HG02943 (cell line): ENCODE data around the gene COBLL1.

Experiments used
- ATAC-seq: cut with Tn5 transposase; IDR thresholded peaks from one replicate; pipeline ENCODE4 v1.9.1; 2021; ENCODE audit warnings: mild to moderate bottlenecking, low read depth, moderate library complexity; ENCODE audit not compliant: unreplicated experiment

Gene COBLL1

DNA sequence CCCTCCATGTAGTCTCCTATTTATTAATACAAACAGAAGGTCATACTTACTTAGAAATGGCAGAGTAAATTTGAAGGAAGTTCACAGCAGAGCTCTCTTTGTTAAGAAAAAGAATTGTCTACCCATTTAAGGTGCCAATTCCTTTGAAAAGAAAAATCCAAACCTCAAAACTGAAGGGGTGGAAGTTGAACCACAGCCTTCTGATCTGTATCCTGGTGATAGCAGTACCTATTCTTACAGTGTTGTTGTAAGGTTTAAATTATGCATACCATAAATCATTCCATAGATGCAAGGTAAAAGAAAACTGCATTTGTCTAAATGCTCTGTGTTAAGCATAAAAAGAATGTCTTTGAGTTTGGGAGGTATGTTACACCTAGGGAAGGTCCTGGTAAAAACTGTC lies 47.6 kb downstream of the COBLL1 start:
- no peak for ATAC-seq

DNA sequence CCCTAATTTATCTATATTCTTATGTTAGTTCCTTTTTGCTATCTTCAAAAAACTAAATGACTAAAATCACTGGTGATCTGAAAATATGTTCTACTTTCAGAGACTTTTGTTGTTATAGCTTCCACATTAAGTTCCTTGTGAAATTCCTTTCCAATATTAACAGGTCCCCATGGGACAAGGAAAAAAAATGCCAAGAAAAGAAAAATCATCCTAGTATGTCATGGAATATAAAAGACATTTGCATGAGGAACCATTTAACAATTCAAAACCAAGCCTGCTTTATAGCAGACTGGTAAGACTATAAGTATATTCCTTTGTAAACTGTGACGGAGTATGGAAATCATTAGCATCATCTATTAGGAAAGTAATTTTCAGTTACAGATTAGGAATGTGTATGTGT lies 48.1 kb downstream of the COBLL1 start:
- ATAC-seq: no peak

DNA sequence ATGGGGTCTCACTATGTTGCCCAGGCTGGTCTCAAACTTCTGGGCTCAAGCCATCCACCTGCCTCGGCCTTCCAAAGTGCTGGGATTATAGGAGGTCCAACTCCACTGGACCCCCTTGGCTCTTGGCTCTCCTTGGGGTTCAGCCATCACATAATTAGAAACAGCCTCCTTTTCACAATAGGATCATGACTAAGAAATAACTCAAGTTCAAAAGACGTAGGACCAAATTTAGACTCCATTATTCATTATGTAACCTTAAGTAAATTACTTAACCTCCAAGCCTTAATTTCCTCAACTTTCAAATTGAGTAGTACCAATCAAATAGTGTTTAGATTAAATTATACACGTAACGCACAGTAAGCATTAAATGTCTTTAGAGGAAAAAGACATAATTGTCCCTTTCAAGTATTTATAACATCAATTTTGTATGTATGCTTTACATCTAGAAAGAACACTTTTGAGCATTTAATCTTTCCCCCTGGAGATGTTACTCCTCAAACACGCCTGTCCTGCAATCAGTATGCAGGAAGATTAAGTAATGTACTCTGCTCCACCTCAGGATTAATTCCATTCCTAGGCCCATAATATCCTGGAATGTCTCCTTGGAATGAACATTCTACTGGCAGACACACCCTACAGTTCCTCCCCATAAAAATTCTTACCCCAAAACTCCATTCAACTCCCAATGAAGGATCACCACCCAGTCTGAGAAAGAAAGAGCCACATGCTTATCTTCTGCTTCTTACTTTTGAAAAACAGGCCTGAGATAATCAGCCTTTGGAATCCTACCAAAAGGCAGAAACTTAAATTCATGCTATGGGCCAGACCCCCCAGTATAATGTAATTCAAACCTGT lies 49.1 kb downstream of the COBLL1 start:
- ATAC-seq: no peak

DNA sequence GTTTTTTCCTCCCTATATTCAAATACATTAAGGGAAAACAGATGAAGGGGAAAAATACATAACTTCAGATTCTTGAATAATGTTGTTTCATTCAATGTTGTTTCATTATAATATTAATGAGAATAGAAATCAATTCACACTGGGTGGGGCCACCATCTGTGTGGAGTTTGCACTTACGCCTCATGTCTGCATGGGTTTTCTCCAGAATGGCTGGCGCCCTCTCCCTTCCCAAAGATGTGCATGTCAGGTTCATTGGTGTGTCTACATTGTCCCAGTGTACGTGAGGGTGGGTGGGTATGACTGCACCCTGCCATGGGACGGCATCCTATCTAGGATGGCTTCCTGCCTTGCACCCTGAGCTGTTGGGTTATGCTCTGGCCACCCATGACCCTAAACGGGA lies 51.7 kb downstream of the COBLL1 start:
- ATAC-seq: no peak

DNA sequence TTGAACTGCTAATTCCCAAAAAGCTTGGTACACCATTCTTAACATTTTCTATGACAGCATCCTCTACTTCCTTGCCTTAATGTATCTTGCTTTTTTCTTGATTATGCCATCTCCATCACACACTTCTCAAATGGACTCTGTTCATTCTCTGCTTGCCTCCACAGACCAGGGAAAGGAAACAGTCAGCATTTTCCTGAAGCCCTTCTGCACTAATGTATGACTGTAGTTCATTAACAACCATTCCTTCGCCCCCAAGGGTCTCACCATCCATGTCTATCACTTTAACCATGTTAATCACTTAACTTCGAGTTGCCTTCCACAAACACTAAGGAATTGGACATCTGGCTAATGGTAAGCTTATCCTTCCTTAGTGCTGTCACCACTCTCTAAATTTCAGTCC lies 54.8 kb downstream of the COBLL1 start:
- ATAC-seq: no peak

DNA sequence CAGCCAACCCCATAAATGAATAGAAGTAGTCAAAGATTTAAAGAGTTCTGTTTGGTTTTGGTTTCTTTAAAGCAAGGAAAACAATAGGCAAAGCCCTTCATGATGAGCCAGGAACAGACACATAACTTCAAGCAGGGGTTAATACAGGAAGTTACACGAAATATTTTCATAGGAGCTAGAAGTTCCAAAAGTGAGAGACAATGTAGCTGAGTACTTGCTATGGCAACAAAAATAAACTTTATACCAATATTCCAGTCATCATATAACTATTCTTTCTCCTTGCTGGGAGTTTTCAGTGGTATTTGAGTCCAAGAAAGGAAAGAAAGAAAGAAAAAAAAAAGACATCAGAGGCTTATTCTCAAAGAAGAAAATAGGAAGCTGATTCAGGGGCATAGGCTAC lies 56.2 kb downstream of the COBLL1 start:
- no peak for ATAC-seq

DNA sequence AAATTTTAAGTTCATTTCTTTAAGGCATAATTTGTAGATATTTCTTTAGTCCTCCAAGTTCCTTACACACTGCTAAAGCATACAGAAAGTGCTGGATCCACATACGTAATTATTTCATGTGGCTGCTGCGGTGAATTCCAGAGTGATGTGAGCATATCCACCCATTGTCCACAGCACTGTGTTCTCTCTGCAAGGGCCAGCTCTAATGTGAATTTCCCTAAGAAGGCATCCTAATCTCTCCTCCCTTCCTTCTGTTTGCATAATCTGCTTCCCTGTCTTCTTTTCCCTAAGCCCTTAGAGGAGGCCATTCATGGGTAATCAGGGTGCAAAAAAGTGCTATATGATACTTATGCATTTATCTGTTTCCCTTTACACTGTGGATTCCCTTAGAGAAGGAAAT lies 57.2 kb downstream of the COBLL1 start:
- no peak for ATAC-seq

DNA sequence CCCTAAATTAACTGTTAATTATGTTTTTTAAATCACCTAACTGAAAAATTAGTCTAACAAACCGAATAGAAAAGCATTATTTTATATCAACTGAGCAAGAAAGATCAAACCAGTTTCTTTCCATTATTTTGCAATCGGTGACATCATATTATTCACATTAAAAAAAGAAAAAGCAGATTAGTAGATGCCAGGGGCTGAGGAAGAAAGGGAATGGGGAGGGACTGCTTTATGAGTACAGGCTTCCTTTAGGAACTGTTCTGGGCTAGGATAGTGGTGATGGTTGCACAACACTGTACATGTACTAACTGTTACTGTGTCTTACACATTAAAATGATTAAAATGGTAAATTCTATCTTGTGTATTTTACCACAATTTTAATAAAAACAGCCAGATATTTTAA lies 59.3 kb downstream of the COBLL1 start:
- ATAC-seq: no peak

DNA sequence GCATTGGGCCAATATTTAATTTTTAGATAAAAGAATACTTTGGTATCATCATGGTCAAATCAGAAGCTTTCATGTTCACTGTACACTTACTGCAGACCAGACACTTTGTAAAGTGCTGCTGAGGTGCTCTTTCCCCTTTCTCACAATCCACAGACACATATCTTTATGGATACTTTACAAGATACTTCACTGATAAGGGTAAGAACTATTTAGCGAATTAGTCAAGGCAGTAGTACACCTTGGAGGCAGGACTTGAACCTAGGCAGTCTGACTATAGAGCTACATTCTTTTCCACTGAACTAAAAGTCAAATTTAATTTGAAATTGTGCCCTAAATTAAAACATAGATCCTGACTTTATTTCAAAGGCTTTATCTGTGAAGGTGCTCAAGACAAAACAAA lies 60.2 kb downstream of the COBLL1 start:
- no peak for ATAC-seq

DNA sequence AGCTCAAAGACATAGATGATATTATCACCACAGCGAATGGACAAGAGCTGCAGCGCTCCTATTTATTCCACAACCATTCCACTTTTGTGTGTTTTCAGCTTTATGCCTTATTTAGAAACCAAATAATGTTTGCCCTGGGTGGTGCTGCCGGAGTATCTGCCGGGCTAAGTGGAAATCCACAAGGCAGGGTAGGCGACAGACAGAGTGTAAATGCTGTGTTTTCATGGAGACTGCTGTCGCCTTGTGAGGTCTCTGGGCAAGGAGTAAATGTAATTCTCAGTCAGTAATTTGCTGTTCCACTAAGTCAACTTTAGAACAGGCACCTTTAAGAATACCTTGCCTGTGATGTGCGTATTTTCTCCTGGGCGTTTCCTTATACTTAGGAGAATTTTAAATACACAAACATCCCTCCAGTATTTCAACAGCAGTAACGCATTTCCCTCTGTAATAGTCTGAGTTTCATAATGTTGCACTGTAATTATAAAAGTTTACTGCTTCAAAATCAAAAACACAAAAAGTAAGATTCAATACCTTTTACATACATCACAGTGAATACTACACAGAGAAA lies 60.9 kb downstream of the COBLL1 start:
- no peak for ATAC-seq

DNA sequence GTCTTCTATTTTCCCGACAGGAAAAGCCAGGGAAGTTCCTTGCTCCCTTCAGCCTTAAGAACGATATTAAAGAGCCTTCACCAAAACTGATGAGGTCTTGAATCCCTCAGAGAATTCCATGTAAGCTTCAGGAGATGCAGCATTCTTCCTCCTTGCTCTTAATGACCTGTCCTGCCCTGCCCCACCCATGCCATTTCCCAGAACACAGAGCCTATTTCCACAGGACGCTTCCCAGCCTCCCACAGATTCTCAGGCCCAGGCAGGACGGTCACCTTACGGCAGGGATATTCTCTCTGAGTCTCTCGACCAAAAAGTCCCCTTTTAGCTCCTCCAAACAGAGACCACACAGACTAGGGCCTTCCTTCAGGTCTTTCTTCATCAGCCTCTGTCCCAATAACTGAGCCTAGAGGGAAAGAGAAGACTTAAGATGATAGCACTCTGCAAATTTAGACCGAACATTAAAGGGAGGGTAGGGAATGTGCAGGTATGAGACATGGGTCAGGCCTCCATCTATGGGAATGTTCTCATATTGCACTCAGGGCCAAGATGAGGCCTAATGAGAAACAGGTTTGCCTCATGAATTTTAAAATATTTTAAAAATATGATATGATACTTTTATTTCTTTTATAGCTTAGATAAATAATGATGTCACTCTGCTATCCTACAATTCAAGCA lies 62.1 kb downstream of the COBLL1 start:
- ATAC-seq: no peak

DNA sequence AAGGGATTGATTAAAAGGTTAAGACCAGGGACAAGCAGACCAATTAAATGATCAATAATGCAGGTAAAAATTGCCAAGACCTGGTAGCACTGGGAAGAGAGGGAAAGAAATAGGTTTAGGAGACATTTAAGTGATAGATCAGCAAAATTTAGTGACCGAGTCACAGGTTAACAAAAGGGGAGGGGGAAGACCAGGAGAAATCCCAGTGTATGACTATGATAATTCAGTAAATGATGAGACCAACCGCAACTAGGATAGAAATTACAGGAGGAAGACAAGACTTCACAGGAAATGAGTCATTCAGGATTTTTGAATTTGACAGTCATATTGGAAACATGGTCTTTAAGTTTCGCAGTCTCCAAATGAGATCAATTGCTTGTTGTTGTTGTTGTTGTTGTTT lies 62.9 kb downstream of the COBLL1 start:
- no peak for ATAC-seq

DNA sequence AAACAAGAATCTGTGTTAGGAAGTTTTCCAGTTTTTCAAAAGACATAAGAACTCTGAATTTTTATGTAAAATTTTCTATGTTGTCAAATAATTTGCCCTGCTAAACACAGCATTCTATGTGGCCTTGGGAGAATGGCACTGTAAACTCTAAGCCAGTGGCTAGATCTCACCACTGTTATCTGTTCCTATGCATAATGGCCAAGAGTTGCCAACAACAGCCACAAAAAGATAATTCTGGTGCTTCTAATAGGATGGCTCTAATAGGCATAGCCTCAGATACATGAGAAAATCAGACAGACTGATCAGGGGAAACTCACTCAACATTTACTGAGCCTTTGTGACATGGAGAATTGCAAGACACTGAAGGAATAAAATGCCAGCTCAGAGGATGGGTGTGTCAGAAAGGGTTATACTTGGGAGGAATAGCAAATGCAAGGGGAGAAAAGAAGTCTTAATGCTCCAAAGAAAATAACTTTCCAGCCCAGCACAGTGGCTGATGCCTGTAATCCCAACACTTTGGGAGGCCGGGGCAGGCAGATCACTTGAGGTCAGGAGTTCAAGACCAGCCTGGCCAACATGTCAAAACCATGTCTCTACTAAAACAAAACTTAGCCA lies 63.7 kb downstream of the COBLL1 start:
- no peak for ATAC-seq

DNA sequence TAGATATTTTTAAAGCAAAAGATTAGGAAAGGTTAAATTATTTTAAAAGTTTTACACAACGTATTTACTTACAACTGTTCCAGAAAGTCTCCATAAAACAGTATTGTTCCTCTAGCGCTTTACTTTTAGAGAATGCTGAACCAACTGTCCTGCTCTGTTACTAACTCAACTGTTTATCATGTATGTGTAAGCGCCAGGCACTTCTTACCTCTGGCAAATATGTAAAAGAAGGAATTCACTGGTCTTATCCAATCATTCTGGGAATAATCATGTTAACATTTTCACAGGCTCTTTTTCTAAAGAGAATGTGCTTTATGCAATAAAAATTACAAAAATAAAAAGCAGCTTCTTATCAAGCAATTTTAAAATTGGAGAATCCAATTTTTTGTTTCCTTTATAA lies 68.0 kb downstream of the COBLL1 start:
- no peak for ATAC-seq

DNA sequence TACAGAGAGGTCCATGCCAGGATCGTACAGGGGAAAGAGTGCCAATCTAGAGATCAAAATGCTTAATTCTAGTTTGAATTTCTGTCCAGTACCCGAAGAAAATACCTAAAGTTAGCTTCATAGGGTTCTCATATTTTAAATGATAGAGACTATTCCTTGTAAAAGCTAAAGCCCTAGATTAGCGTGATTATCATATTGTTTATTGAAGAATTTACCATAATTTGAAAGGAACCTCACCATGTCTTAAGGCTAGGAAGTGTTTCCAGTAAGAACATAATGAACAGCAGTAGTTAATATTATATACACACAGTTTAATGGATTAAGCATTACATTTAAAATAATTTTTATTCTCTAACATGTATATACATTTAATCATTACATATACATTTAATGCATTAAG lies 68.5 kb downstream of the COBLL1 start:
- no peak for ATAC-seq

DNA sequence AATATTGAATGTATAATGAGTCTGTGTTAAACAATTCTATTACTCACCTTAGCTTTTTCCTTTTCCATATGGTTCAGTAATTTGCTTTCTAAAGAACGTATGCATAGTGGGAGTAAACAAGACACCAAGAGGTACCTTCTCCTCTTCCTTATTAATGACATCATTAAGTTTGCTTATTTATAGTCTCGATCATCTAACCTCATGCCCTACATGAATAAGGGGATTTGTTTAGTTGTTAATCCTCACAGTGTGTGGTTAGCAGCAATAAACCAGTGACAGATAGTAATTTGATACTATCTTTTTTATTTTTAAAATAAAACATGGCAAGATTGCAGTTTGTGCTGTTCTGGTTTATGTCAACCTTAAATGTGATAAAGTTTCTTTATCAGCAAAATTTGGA lies 69.7 kb downstream of the COBLL1 start:
- ATAC-seq: no peak

DNA sequence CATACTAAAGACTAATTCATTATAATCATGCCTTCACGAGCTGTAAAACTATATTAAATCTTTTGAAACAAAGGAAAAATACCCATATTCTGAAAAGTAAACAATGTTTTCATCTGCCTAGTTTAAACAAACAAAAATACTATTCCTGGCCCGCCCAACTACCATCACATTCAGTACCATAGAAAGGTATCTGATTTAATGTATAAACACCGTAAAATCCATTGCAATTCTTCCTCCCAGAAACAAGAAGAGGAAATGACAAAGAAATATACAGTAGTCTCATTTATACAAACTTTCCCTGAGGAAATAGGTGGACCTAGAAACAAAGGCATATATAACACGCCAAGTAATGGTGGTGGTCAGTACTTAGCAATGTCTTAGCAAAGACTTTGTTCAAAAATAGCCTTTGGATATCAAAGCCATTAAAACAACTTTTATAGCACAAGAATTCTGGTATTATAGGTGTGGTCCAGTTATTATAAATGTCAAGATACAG lies 71.2 kb downstream of the COBLL1 start:
- no peak for ATAC-seq

DNA sequence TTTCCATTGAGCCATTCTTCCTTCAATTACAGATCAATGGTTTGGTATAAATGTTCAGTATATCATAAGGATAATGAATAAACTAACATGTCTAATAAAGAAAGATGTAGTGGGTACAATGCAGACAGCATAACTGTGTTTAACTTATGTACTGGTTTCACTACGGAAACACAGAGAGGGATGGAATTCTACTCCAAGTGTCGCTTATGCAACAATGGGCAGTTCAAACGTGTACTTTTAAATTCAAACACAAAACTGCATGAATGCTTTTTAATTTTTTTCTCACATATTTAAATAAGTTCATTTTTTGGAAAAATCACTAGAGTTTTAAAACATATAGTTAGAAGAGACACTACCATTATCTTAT lies 74.7 kb downstream of the COBLL1 start:
- no peak for ATAC-seq

DNA sequence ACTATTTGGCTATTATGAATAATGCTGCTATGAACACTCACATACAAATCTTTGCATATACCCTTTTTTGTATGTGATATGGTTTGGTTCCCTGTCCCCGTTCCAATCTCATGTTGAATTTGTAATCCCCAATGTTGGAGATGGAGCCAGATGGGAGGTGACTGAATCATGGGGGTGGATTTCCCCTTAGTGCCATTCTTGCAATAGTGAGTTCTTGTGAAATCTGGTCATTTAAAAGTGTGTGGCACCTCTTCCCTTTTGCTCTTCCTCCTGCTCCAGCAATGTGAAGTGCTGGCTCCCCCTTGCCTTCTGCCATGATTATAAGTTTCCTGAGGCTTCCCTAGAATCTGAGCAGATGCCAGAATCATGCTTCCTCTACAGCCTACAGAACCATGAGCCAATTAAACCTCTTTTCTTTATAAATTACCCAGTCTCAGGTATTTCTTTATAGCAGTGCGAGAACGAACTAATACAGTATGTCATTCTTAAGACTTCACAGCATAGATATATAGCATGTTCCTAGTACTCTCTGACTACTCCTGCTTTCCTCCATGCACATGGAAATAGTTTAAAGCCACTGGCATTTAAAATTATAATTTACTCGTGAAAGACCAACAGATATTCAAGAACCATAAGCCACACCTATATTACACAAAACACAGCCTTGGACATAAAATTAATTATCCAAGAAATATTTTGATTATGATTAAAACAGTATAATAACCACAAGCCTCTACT lies 75.2 kb downstream of the COBLL1 start:
- no peak for ATAC-seq

DNA sequence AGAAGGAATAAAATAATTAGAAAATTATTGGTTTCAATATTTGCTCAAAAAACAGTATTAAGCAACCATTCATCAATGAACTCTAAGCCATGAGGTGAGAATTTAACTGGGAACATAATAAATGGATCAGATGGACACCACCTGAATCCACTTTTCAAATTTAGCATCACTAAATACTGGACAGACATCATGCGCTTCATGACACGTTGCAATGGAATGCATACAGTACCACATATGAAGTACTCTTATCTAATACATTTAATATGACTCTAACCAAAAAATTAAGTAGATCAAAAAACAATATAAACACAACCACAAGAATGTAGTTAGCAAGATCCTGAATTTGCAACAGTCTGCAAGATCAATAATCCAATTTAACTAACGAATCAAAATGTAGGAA lies 76.6 kb downstream of the COBLL1 start:
- ATAC-seq: no peak

DNA sequence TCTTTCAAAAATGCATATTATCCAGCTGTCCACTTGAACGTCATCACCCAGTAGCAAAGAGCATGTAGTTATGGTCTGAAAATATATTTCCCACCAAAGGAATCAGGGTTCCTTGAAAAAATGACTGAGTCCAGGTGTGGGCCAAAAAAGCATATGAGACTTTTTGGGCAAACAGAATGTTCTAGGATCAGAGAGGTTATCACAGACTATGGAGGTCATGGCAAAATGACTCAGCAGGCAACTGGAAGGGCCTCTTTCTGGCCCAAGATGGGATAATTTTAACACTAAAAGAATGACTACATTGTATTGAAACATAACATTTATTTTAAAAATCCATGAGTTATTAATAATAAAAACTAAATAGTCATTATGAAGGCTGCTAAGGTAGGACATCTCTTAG lies 77.1 kb downstream of the COBLL1 start:
- ATAC-seq: no peak
